H1 (cell line): ENCODE results near the gene DBF4B. TPM values are rescaled to one million over a fixed set of nuclear protein-coding genes. Genes with fewer than 3 reads are reported as not detected.

Experiments
- CTCF ChIA-PET: fragments of 300-600 bp; sonication (Branson Sonifier 250); formaldehyde crosslinking; loops from one replicate; lab custom pipeline; 2021; ENCODE audit not compliant: partially characterized antibody; lab: Charles Lee
- POLR2A ChIA-PET: fragments of 300-600 bp; sonication (Branson Sonifier 250); formaldehyde crosslinking; loops from one replicate; lab custom pipeline; 2021; ENCODE audit warnings: inconsistent platforms; ENCODE audit not compliant: partially characterized antibody; lab: Charles Lee
- DNase-seq, 2 experiments: peaks; one replicate each; pipeline versions ENCODE4 v3.0.0 to v3.0.0-alpha.2; 2010 to 2022; ENCODE audit warnings: low spot score in 2 of 2, low read depth in 1 of 2, mixed read lengths in 1 of 2
- FAIRE-seq: peaks from 2 replicates; lab custom pipeline; 2011; peaks lifted over from hg19 to GRCh38; lab: Jason Lieb, UNC
- H2AFZ ChIP-seq: 2 replicates; pipeline ENCODE4 v1.8.1; 2012; ENCODE audit warnings: low read length, inconsistent platforms
- H2AK5ac ChIP-seq: 2 replicates; pipeline ENCODE4 v1.6.1; 2013; ENCODE audit warnings: low read depth, low read length
- H2BK120ac ChIP-seq: replicated peaks from 2 replicates; pipeline ENCODE3; 2013; ENCODE audit warnings: low read depth, low read length, inconsistent platforms
- H2BK12ac ChIP-seq: 2 replicates; pipeline ENCODE4 v1.6.1; 2013; ENCODE audit warnings: low read depth, low read length
- H2BK15ac ChIP-seq: 2 replicates; pipeline ENCODE4 v1.6.1; 2013; ENCODE audit warnings: low read length
- H2BK20ac ChIP-seq: 2 replicates; pipeline ENCODE4 v1.6.1; 2013; ENCODE audit warnings: low read length
- H2BK5ac ChIP-seq: 2 replicates; pipeline ENCODE4 v1.6.1; 2013; ENCODE audit warnings: low read depth, low read length
- H3K14ac ChIP-seq: 2 replicates; pipeline ENCODE4 v1.6.1; 2013; ENCODE audit warnings: inconsistent platforms; ENCODE audit not compliant: insufficient read length
- H3K18ac ChIP-seq: 2 replicates; pipeline ENCODE4 v1.6.1; 2013; ENCODE audit warnings: low read length; ENCODE audit errors: extremely low read depth
- H3K23ac ChIP-seq: 2 replicates; pipeline ENCODE4 v1.6.1; 2013; ENCODE audit warnings: inconsistent platforms; ENCODE audit not compliant: insufficient read length
- H3K23me2 ChIP-seq: 2 replicates; pipeline ENCODE4 v1.6.1; 2013; ENCODE audit warnings: low read depth, low read length
- H3K27ac ChIP-seq: 2 replicates; pipeline ENCODE4 v1.6.1; 2011; ENCODE audit warnings: low read depth, low read length, inconsistent platforms
- H3K27me3 ChIP-seq, 4 experiments: replicated peaks in 1 of 4; 1 replicate in 1 of 4; 2 replicates in 3 of 4; pipeline versions ENCODE4 v1.6.1 to v1.8.1; 2011 to 2013; ENCODE audit warnings: low read length in 3 of 4, mild to moderate bottlenecking in 3 of 4, inconsistent platforms in 2 of 4, mixed read lengths in 2 of 4, moderate library complexity in 1 of 4; ENCODE audit not compliant: control insufficient read depth in 3 of 4, insufficient read depth in 3 of 4; ENCODE audit errors: extremely low read depth in 1 of 4
- H3K36me3 ChIP-seq, 4 experiments: 2 replicates each; pipeline versions ENCODE4 v1.6.1 to v1.8.1; 2011 to 2013; ENCODE audit warnings: mild to moderate bottlenecking in 4 of 4, low read length in 3 of 4, moderate library complexity in 2 of 4, control low read depth in 1 of 4, inconsistent platforms in 1 of 4; ENCODE audit not compliant: insufficient read depth in 4 of 4, control insufficient read depth in 2 of 4
- H3K4ac ChIP-seq: replicated peaks from 2 replicates; pipeline ENCODE3; 2013; ENCODE audit warnings: low read length, low read depth, mixed read lengths, inconsistent platforms; ENCODE audit not compliant: insufficient read length
- H3K4me1 ChIP-seq, 4 experiments: replicated peaks in 1 of 4; 1 replicate in 1 of 4; 2 replicates in 3 of 4; pipeline versions ENCODE4 v1.6.1 to v1.8.1; 2011 to 2013; ENCODE audit warnings: low read length in 3 of 4, inconsistent platforms in 2 of 4, mixed read lengths in 1 of 4; ENCODE audit not compliant: insufficient read depth in 4 of 4, control insufficient read depth in 3 of 4
- H3K4me2 ChIP-seq, 2 experiments: 2 replicates each; pipeline versions ENCODE4 v1.6.1 to v1.8.1; 2011 to 2013; ENCODE audit warnings: low read depth in 2 of 2, low read length in 2 of 2, control low read depth in 1 of 2, inconsistent platforms in 1 of 2, mild to moderate bottlenecking in 1 of 2; ENCODE audit not compliant: insufficient read depth in 1 of 2
- H3K4me3 ChIP-seq, 4 experiments: fragments of 200-600, 300-600 bp in 1 of 4; sonication (generic), shearing (Covaris generic), sonication (Bioruptor Twin) in 1 of 4; 2 replicates each; pipeline versions ENCODE4 v1.5.1 to v1.8.1; 2011 to 2016; ENCODE audit warnings: low read length in 4 of 4, low read depth in 3 of 4, control low read depth in 2 of 4, inconsistent platforms in 2 of 4, mild to moderate bottlenecking in 2 of 4, mixed read lengths in 1 of 4, moderate library complexity in 1 of 4; ENCODE audit not compliant: insufficient read depth in 2 of 4; ENCODE audit errors: extremely low read depth in 1 of 4
- H3K56ac ChIP-seq: replicated peaks from 2 replicates; pipeline ENCODE3; 2013; ENCODE audit warnings: low read depth, mild to moderate bottlenecking, mixed read lengths, low read length, inconsistent platforms; ENCODE audit not compliant: insufficient read length
- H3K79me1 ChIP-seq: 2 replicates; pipeline ENCODE4 v1.6.1; 2013; ENCODE audit warnings: low read depth, low read length, control low read depth
- H3K79me2 ChIP-seq, 2 experiments: 2 replicates each; pipeline versions ENCODE4 v1.6.1 to v1.8.1; 2012 to 2013; ENCODE audit warnings: low read length in 2 of 2, mild to moderate bottlenecking in 2 of 2, inconsistent platforms in 1 of 2; ENCODE audit not compliant: insufficient read depth in 2 of 2, control insufficient read depth in 1 of 2
- H3K9ac ChIP-seq, 4 experiments: replicated peaks in 1 of 4; 1 replicate in 1 of 4; 2 replicates in 3 of 4; pipeline versions ENCODE4 v1.6.1 to v1.8.1; 2011 to 2013; ENCODE audit warnings: low read depth in 3 of 4, low read length in 3 of 4, control low read depth in 2 of 4, mild to moderate bottlenecking in 2 of 4, moderate library complexity in 2 of 4, inconsistent platforms in 1 of 4; ENCODE audit errors: extremely low read depth in 1 of 4
- H3K9me3 ChIP-seq, 2 experiments: 2 replicates each; pipeline versions ENCODE4 v1.6.1 to v1.8.1; 2012 to 2013; ENCODE audit warnings: mild to moderate bottlenecking in 2 of 2, moderate library complexity in 2 of 2, control low read depth in 1 of 2, inconsistent platforms in 1 of 2, low read depth in 1 of 2, low read length in 1 of 2, mixed read lengths in 1 of 2; ENCODE audit not compliant: insufficient read depth in 2 of 2
- H4K20me1 ChIP-seq, 2 experiments: replicated peaks in 1 of 2; 2 replicates each; pipeline versions ENCODE3 to v1.8.1; 2011 to 2013; ENCODE audit warnings: inconsistent platforms in 2 of 2, low read length in 2 of 2, mild to moderate bottlenecking in 1 of 2; ENCODE audit not compliant: insufficient read depth in 2 of 2, control insufficient read depth in 1 of 2
- H4K5ac ChIP-seq: 2 replicates; pipeline ENCODE4 v1.6.1; 2013; ENCODE audit warnings: low read length, low read depth, mixed read lengths, inconsistent platforms; ENCODE audit not compliant: insufficient read length
- H4K8ac ChIP-seq: 2 replicates; pipeline ENCODE4 v1.8.0; 2013; ENCODE audit warnings: mild to moderate bottlenecking, moderate library complexity, low read length, inconsistent platforms; ENCODE audit not compliant: insufficient read depth; ENCODE audit errors: extremely low read depth
- H4K91ac ChIP-seq: replicated peaks from 2 replicates; pipeline ENCODE3; 2013; ENCODE audit warnings: low read length, mixed read lengths, inconsistent platforms; ENCODE audit not compliant: insufficient read length
- CREB1 ChIP-seq: IDR thresholded peaks from 2 replicates; pipeline ENCODE4 v1.6.1; 2012; ENCODE audit warnings: inconsistent platforms
- EP300 ChIP-seq, 2 experiments: IDR thresholded peaks; 1 replicate in 1 of 2; 2 replicates in 1 of 2; pipeline ENCODE4 v1.6.1; 2011 to 2012; ENCODE audit warnings: low read depth in 2 of 2, low read length in 2 of 2, mild to moderate bottlenecking in 2 of 2, borderline replicate concordance in 1 of 2, inconsistent platforms in 1 of 2, moderate library complexity in 1 of 2
- PHF8 ChIP-seq: fragments of 200-600 bp; sonication (generic); conservative IDR thresholded peaks from 2 replicates; pipeline ENCODE4 v1.7.1; 2012; ENCODE audit warnings: low read depth, mild to moderate bottlenecking, inconsistent platforms, low read length, moderate library complexity
- POLR2AphosphoS5 ChIP-seq: IDR thresholded peaks from 2 replicates; pipeline ENCODE4 v1.6.1; 2011; ENCODE audit warnings: low read depth, low read length
- RBBP5 ChIP-seq: IDR thresholded peaks from 2 replicates; pipeline ENCODE4 v1.7.1; 2012; ENCODE audit warnings: low read depth, mild to moderate bottlenecking, inconsistent platforms, low read length, moderate library complexity, borderline replicate concordance
- RFX5 ChIP-seq: IDR thresholded peaks from 2 replicates; pipeline ENCODE4 v1.6.1; 2011; ENCODE audit warnings: low read depth, low read length, improper control_type of control experiment, borderline replicate concordance
- RXRA ChIP-seq: IDR thresholded peaks from 2 replicates; pipeline ENCODE4 v1.6.1; 2011; ENCODE audit warnings: low read depth, mild to moderate bottlenecking, low read length, moderate library complexity; ENCODE audit not compliant: insufficient read depth
- SIRT6 ChIP-seq: IDR thresholded peaks from one replicate; pipeline ENCODE4 v1.7.1; 2012; ENCODE audit warnings: low read length, inconsistent platforms
- SRF ChIP-seq: IDR thresholded peaks from 2 replicates; pipeline ENCODE4 v1.6.1; 2011; ENCODE audit warnings: mild to moderate bottlenecking, low read depth, low read length, moderate library complexity
- TCF12 ChIP-seq: IDR thresholded peaks from 2 replicates; pipeline ENCODE4 v1.6.1; 2011; ENCODE audit warnings: low read depth, mild to moderate bottlenecking, low read length
- TEAD4 ChIP-seq: IDR thresholded peaks from 2 replicates; pipeline ENCODE4 v1.6.1; 2012; ENCODE audit warnings: low read depth, low read length, inconsistent platforms, mixed read lengths
- YY1 ChIP-seq: IDR thresholded peaks from 2 replicates; pipeline ENCODE4 v1.6.1; 2011; ENCODE audit warnings: low read depth, mild to moderate bottlenecking, low read length
- ZNF274 ChIP-seq: IDR thresholded peaks from 2 replicates; pipeline ENCODE4 v1.7.0; 2012; ENCODE audit warnings: low read length, borderline replicate concordance; ENCODE audit errors: extremely low read depth
- WGBS, 2 experiments: shearing (Covaris generic) in 1 of 2; methylation state at CpG; one replicate each; pipeline versions ENCODE4 v1.1.6 to v1.1.7; 2013 to 2015; ENCODE audit warnings: low lambda C conversion rate in 2 of 2, mixed read lengths in 2 of 2, inconsistent platforms in 1 of 2, low coverage in 1 of 2, missing lambda C conversion rate in 1 of 2; ENCODE audit not compliant: insufficient replicate concordance in 2 of 2, insufficient coverage in 1 of 2, insufficient read length in 1 of 2; ENCODE audit errors: extremely low coverage in 1 of 2, missing lambda C conversion rate in 1 of 2; 5-methylcytosine and 5-hydroxymethylcytosine counted together
- polyA plus RNA-seq, 7 experiments: library from polyadenylated mRNA; depleted of rRNA in 3 of 7; stranded (reverse) in 5 of 7; unstranded in 2 of 7; fragments of >200 nt in 5 of 7; fragments of 200-250 nt in 2 of 7; gene quantifications; 1 replicate in 5 of 7; 2 replicates in 1 of 7; 4 replicates in 1 of 7; pipeline versions ENCODE4 v1.2.1 to v1.2.3, GENCODE V29; 2011 to 2013; ENCODE audit warnings: missing spikeins in 2 of 7, mixed read lengths in 2 of 7
- total RNA-seq: library from RNA; stranded (reverse); fragmentation: NEBNext Ultra II Directional; extraction: Animal tissue kit (Norgen Biotek cat#: 25700); gene quantifications from 2 replicates; pipeline ENCODE4 v1.2.1, GENCODE V29; 2021
- TF ChIP-seq, protein P1 (sequence below): IDR thresholded peaks from 2 replicates; pipeline ENCODE4 v1.6.1; 2012; ENCODE audit warnings: inconsistent platforms

Gene DBF4B
- total and polyA plus RNA-seq, 2 of the 8 experiments (the other 6 are each of a cell fraction or from before 2014, with no cell fraction given), result 20.2 to 26.9 TPM

DNA sequence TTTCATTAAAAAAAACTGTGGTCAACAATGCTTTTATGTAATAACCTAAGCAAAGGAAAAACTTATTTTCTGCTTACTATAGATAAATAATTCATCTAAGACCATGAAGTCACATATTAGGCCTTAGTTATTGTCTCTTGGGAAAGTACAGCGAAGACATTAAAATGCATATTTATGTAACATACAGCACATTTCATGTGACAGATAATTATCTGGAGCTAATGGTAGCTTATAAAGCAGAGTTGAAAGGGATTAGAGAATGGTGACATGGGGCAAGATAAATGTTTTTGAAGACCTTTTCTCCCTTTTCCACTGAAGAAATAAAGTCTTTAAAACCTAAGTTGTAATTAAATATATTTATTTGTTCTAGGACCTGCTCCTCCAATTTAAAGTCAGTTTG is 42.5 kb upstream of the DBF4B start:
- Histone ChIP-seq H2BK12ac (no peak overlapping the region), H2BK15ac (no peak overlapping the region), H3K14ac (no peak overlapping the region), H3K36me3 (no peaks in the 10 kb centered on the region; a peak in 1 of 8 replicates), H2AFZ (no peak overlapping the region), H4K8ac (no peak overlapping the region), H4K91ac (no peak overlapping the region), H3K4ac (no peak overlapping the region), H3K27ac (no peak overlapping the region), H2BK20ac (no peak overlapping the region), H3K4me3 (no peak overlapping the region), H3K27me3 (no peaks in the 10 kb centered on the region), H2BK120ac (no peak overlapping the region), H3K23ac (no peak overlapping the region), H3K79me1 (no peaks in the 10 kb centered on the region), H3K4me1 (no peaks in the 10 kb centered on the region), H3K18ac (no peak overlapping the region), H3K9me3 (no peaks in the 10 kb centered on the region), H4K5ac (no peak overlapping the region), H3K79me2 (no peaks in the 10 kb centered on the region), H3K56ac (no peak overlapping the region), H2AK5ac (no peak overlapping the region), H2BK5ac (no peak overlapping the region), H4K20me1 (no peaks in the 10 kb centered on the region), H3K4me2 (no peak overlapping the region), H3K9ac (no peak overlapping the region), H3K23me2 (no peaks in the 10 kb centered on the region)
- 95% methylated on average over 1 of the region's 1 CpG; no CpG with 5 or more reads in 1 of the 2 experiments for WGBS, 2 experiments
- FAIRE-seq (no peak), DNase-seq (no peak)
- CTCF ChIA-PET, result interaction anchor here (0.7 to 1.6 kb wide), 3 partner anchors 11 to 138 kb away, joined by 3 to 5 read pairs (median 4); no protein-coding TSS in a partner anchor
- POLR2A ChIA-PET, result interaction anchor here (0.6 kb wide), 1 partner anchor 91 kb away, joined by 3 read pairs; no protein-coding TSS in a partner anchor
- TF ChIP-seq EP300 (IDR thresholded peaks at IDR 0.05; ENCODE audit: borderline replicate concordance in 1 of 2, low read depth in 2 of 2, low read length in 2 of 2) (no peak), RXRA (no peak), RBBP5 (no peak), RFX5 (no peak), PHF8 (no peak), CREB1 (no peak), YY1 (no peak), ZNF274 (no peak), TEAD4 (no peak), TCF12 (no peak), POLR2AphosphoS5 (no peak), SRF (no peak), SIRT6 (no peak)
- TF ChIP-seq, protein P1, sequence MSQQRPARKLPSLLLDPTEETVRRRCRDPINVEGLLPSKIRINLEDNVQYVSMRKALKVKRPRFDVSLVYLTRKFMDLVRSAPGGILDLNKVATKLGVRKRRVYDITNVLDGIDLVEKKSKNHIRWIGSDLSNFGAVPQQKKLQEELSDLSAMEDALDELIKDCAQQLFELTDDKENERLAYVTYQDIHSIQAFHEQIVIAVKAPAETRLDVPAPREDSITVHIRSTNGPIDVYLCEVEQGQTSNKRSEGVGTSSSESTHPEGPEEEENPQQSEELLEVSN, result no peak
